LNCaP clone FGC (cell line): ENCODE results near the gene FFAR2.

ENCODE experiments used
- DNase-seq: peaks from one replicate; pipeline ENCODE4 v3.0.0-alpha.2; 2011; ENCODE audit warnings: low read depth
- H3K4me3 ChIP-seq: 2 replicates; pipeline ENCODE4 v1.5.1; 2011; ENCODE audit warnings: mild to moderate bottlenecking, low read depth, low read length, control low read depth
- TF ChIP-seq, protein P1 (sequence below): IDR thresholded peaks from 2 replicates; pipeline ENCODE4 v1.5.1; 2012; ENCODE audit warnings: mild to moderate bottlenecking; ENCODE audit not compliant: control insufficient read depth, insufficient read depth; ENCODE audit errors: extremely low read depth

FFAR2 gene

GRCh38 chr19:35433448-35433847 lies 14.6 kb upstream of the FFAR2 start:
- no peak for DNase-seq
- TF ChIP-seq, protein P1, sequence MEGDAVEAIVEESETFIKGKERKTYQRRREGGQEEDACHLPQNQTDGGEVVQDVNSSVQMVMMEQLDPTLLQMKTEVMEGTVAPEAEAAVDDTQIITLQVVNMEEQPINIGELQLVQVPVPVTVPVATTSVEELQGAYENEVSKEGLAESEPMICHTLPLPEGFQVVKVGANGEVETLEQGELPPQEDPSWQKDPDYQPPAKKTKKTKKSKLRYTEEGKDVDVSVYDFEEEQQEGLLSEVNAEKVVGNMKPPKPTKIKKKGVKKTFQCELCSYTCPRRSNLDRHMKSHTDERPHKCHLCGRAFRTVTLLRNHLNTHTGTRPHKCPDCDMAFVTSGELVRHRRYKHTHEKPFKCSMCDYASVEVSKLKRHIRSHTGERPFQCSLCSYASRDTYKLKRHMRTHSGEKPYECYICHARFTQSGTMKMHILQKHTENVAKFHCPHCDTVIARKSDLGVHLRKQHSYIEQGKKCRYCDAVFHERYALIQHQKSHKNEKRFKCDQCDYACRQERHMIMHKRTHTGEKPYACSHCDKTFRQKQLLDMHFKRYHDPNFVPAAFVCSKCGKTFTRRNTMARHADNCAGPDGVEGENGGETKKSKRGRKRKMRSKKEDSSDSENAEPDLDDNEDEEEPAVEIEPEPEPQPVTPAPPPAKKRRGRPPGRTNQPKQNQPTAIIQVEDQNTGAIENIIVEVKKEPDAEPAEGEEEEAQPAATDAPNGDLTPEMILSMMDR = no peak
- no peak overlapping the region for H3K4me3 ChIP-seq

DNA sequence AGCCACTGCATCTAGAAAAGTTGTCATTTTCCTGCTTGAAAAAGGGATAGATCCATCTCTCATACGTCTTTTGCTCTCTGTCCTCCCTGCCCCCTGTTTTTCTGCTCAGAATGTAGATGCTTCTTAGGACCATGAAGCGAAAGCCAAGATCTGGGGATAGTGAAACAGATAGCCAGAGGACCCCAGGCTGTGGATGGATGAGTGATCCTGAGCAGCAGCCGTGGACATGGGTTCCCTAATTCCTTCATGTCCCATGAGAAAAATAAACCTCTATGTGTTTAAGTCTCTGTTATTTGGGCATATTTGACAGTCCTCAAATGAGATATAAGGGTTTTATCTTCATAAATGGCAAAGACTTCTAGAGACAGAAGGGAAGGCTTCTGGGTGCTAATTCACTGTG lies 12.2 kb upstream of the FFAR2 start:
- TF ChIP-seq, protein P1 = no peak
- no peak overlapping the region for H3K4me3 ChIP-seq
- no peak for DNase-seq

- no peak for DNase-seq
- no peak overlapping the region for H3K4me3 ChIP-seq
- TF ChIP-seq, protein P1 = no peak
These were observed 11.3 kb upstream of the FFAR2 start for GRCh38 chr19:35436477-35437405.

DNA sequence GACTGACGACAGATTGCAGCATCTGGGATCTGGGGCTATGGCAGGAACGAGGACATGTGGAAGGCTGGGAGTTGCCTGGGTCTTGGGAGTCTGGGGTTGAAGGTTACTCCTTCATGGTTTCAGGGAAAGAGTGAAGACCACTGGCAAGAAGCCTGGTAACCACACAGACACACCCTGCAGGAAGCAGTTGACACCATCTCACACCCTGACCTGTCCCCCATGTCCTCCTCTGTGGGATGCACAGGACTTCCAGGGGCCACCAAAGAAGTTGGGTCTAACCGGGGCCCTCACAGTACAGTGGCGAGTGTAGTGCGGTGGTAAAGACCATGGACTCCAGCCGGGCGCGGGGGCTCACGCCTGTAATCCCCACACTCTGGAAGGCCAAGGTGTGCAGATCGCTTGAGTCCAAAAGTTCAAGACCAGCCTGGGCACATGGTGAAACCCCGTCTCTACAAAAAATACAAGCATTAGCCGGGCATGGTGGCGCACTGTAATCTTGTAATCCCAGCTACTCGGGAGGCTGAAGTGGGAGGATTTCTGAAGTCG lies 10.6 kb upstream of the FFAR2 start:
- TF ChIP-seq, protein P1 = no peak
- DNase-seq = no peak
- no peak overlapping the region for H3K4me3 ChIP-seq

GRCh38 chr19:35438096-35438495 lies 10.0 kb upstream of the FFAR2 start:
- TF ChIP-seq, protein P1 = no peak
- DNase-seq = no peak
- no peak overlapping the region for H3K4me3 ChIP-seq

- H3K4me3 ChIP-seq = no peak overlapping the region
- TF ChIP-seq, protein P1 = no peak
- no peak for DNase-seq
These were observed 9.5 kb upstream of the FFAR2 start for GRCh38 chr19:35438527-35438926.
